Measurements from ENCODE around the gene LRP1. TPM values are rescaled to one million over a fixed set of nuclear protein-coding genes. Genes with fewer than 3 reads are reported as not detected.

The LRP1 gene
- total RNA-seq, 1 donor from 2014 or later: 261 TPM

GRCh38 chr12:57128519-57129247 is 400 bp downstream of the LRP1 start:
- H3K36me3 ChIP-seq: no peaks in the 10 kb centered on the region
- ATAC-seq (no peak), DNase-seq (no peak)
- H3K27me3 ChIP-seq: no peaks in the 10 kb centered on the region
- peak overlapping the region; percentile 83 for H3K4me3 ChIP-seq
- intact Hi-C loops (cut with DNase I): no loop called here
- TF ChIP-seq CTCF (IDR thresholded peaks at IDR 0.05): no peak
- peak overlapping the region; percentile 92 for H3K27ac ChIP-seq
- peaks cover 22% of the 10 kb centered on the region for H3K4me1 ChIP-seq
- H3K9me3 ChIP-seq: no peaks in the 10 kb centered on the region

- Histone ChIP-seq H3K36me3 (no peaks in the 10 kb centered on the region), H3K27ac (peak overlapping the region; percentile 92), H3K9me3 (no peaks in the 10 kb centered on the region), H3K27me3 (no peaks in the 10 kb centered on the region), H3K4me1 (peaks cover 28% of the 10 kb centered on the region), H3K4me3 (peak overlapping the region; percentile 83)
- no peak for DNase-seq
- intact Hi-C loops (cut with DNase I): no loop called here
- ATAC-seq: no peak
- no peak for TF ChIP-seq CTCF (IDR thresholded peaks at IDR 0.05)
Measured at GRCh38 chr12:57129321-57129842, 1.1 kb downstream of the LRP1 start.

GRCh38 chr12:57129889-57130288 is 1.6 kb downstream of the LRP1 start:
- peak overlapping the region; percentile 92 for H3K27ac ChIP-seq
- H3K4me3 ChIP-seq: peak overlapping the region; percentile 83
- peaks cover 29% of the 10 kb centered on the region for H3K4me1 ChIP-seq
- intact Hi-C loops (cut with DNase I): loop anchor here (5.0 kb wide), 1 partner anchor 47 kb away; no protein-coding TSS in a partner anchor
- no peaks in the 10 kb centered on the region for H3K36me3 ChIP-seq
- no peak for DNase-seq
- no peaks in the 10 kb centered on the region for H3K9me3 ChIP-seq
- no peak for TF ChIP-seq CTCF (IDR thresholded peaks at IDR 0.05)
- H3K27me3 ChIP-seq: no peaks in the 10 kb centered on the region
- peak; percentile 18 for ATAC-seq

GRCh38 chr12:57130941-57131340 is 2.7 kb downstream of the LRP1 start:
- intact Hi-C loops (cut with DNase I): loop anchor here (5.0 kb wide), 1 partner anchor 46 kb away; no protein-coding TSS in a partner anchor
- H3K4me3 ChIP-seq: peak overlapping the region; percentile 83

More at GRCh38 chr12:57130941-57131340, 2.7 kb downstream of the LRP1 start:
- no peak for TF ChIP-seq CTCF (IDR thresholded peaks at IDR 0.05)
- Histone ChIP-seq H3K27me3 (no peaks in the 10 kb centered on the region), H3K4me1 (peaks cover 32% of the 10 kb centered on the region), H3K9me3 (no peaks in the 10 kb centered on the region), H3K36me3 (no peaks in the 10 kb centered on the region), H3K27ac (peak overlapping the region; percentile 92)
- DNase-seq: no peak
- no peak for ATAC-seq

All from upper lobe of right lung (tissue), 1 donor.